Liver (tissue), 3 donors: ENCODE data around the gene MARCHF10.

Source experiments
- YY1 ChIP-seq: IDR thresholded peaks from 2 replicates; pipeline ENCODE4 v1.6.1; 2016; ENCODE audit warnings: antibody characterized with exemption, mild to moderate bottlenecking
- TF ChIP-seq, protein P1 (sequence below): fragments of 150-350 bp; IDR thresholded peaks from 2 replicates; pipeline ENCODE4 v1.5.1; 2017; ENCODE audit warnings: improper control_type of control experiment, low read depth, low read length; ENCODE audit not compliant: missing input control
- TF ChIP-seq, protein P2 (sequence below): IDR thresholded peaks from 2 replicates; pipeline ENCODE4 v1.6.1; 2016; ENCODE audit warnings: antibody characterized with exemption, mild to moderate bottlenecking
- TF ChIP-seq, protein P3 (sequence below): IDR thresholded peaks from 2 replicates; pipeline ENCODE4 v1.6.1; 2016; ENCODE audit warnings: antibody characterized with exemption
- donor health status: healthy.
- donor health status: healthy.

DNA sequence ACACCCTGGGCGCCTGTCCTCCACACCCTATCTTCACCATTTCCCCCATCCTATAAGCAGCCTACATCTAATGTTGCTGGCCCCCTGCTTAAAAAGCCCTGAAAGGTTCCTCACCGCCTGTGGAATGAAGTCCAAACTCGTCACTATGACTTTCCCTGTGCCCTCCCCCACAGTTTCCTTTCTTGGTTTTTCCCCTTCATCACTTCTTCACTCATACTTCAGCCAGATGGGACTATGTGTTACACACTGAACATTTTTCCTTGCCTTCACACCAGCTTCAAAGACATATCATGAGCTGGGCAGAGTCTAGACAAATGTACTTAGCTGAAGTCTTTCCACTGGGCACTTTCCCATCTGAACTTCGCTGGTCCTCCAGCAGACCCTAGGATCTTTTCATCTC is 1.5 kb upstream of the MARCHF10 start:
- TF ChIP-seq, protein P1, sequence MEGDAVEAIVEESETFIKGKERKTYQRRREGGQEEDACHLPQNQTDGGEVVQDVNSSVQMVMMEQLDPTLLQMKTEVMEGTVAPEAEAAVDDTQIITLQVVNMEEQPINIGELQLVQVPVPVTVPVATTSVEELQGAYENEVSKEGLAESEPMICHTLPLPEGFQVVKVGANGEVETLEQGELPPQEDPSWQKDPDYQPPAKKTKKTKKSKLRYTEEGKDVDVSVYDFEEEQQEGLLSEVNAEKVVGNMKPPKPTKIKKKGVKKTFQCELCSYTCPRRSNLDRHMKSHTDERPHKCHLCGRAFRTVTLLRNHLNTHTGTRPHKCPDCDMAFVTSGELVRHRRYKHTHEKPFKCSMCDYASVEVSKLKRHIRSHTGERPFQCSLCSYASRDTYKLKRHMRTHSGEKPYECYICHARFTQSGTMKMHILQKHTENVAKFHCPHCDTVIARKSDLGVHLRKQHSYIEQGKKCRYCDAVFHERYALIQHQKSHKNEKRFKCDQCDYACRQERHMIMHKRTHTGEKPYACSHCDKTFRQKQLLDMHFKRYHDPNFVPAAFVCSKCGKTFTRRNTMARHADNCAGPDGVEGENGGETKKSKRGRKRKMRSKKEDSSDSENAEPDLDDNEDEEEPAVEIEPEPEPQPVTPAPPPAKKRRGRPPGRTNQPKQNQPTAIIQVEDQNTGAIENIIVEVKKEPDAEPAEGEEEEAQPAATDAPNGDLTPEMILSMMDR = no peak
- TF ChIP-seq, protein P2, sequence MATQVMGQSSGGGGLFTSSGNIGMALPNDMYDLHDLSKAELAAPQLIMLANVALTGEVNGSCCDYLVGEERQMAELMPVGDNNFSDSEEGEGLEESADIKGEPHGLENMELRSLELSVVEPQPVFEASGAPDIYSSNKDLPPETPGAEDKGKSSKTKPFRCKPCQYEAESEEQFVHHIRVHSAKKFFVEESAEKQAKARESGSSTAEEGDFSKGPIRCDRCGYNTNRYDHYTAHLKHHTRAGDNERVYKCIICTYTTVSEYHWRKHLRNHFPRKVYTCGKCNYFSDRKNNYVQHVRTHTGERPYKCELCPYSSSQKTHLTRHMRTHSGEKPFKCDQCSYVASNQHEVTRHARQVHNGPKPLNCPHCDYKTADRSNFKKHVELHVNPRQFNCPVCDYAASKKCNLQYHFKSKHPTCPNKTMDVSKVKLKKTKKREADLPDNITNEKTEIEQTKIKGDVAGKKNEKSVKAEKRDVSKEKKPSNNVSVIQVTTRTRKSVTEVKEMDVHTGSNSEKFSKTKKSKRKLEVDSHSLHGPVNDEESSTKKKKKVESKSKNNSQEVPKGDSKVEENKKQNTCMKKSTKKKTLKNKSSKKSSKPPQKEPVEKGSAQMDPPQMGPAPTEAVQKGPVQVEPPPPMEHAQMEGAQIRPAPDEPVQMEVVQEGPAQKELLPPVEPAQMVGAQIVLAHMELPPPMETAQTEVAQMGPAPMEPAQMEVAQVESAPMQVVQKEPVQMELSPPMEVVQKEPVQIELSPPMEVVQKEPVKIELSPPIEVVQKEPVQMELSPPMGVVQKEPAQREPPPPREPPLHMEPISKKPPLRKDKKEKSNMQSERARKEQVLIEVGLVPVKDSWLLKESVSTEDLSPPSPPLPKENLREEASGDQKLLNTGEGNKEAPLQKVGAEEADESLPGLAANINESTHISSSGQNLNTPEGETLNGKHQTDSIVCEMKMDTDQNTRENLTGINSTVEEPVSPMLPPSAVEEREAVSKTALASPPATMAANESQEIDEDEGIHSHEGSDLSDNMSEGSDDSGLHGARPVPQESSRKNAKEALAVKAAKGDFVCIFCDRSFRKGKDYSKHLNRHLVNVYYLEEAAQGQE = no peak
- no peak for TF ChIP-seq YY1
- TF ChIP-seq, protein P3, sequence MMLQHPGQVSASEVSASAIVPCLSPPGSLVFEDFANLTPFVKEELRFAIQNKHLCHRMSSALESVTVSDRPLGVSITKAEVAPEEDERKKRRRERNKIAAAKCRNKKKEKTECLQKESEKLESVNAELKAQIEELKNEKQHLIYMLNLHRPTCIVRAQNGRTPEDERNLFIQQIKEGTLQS = no peak
